ENCODE results near the gene IFFO2.

GRCh38 chr1:18879215-18879790, 77.2 kb downstream of the IFFO2 start:
- TF ChIP-seq POLR2A (IDR thresholded peaks at IDR 0.05; ENCODE audit: low read depth, low read length) (no peak), POLR2AphosphoS5 (IDR thresholded peaks at IDR 0.05; ENCODE audit: low read depth, low read length) (no peak), TAF1 (IDR thresholded peaks at IDR 0.05; ENCODE audit: low read depth, low read length) (no peak), PAX5 (IDR thresholded peaks at IDR 0.05; ENCODE audit: insufficient read depth, low read length, severe bottlenecking) (no peak), SPI1 (IDR thresholded peaks at IDR 0.05; ENCODE audit: low read depth, low read length) (no peak), POU2F2 (IDR thresholded peaks at IDR 0.05; ENCODE audit: low read depth, low read length) (no peak)

All from GM12891 (cell line).